T-helper 2 cell (primary cell): ENCODE measurements around the gene FAM89B.

Experiments used
- DNase-seq, 5 experiments: peaks; one replicate each; pipeline versions ENCODE4 v3.0.0 to v3.0.0-alpha.2; 2012 to 2022

The FAM89B gene

DNA sequence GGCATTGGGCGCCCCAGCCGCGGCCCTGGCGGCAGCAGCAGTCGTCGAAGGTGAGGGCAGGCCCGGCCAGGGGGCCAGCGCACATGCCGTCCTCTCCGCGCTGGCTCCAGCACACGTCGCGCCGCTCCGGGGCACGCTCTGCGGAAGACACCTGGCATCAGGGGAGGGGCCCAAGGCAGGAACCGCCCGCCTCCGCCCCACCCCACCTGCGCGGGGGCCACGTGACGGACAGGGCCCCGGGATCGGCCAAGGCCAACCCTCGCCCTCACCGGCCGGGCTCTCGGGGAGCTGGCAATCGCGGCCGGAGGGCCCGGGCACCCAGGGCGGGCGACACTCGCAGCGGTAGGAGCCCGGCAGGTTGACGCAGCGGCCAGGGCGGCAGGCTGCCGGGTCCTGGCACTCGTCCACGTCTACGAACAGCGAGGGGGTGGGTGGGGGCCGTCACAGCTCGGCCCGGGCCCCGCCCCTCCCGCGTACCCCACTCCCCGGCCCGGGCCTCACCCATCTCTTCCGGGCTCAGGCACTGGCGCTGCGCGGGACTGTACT, 32.5 kb upstream of the FAM89B start:
- DNase-seq = peak in 2 of 5 experiments; percentile 37 to 73

DNA sequence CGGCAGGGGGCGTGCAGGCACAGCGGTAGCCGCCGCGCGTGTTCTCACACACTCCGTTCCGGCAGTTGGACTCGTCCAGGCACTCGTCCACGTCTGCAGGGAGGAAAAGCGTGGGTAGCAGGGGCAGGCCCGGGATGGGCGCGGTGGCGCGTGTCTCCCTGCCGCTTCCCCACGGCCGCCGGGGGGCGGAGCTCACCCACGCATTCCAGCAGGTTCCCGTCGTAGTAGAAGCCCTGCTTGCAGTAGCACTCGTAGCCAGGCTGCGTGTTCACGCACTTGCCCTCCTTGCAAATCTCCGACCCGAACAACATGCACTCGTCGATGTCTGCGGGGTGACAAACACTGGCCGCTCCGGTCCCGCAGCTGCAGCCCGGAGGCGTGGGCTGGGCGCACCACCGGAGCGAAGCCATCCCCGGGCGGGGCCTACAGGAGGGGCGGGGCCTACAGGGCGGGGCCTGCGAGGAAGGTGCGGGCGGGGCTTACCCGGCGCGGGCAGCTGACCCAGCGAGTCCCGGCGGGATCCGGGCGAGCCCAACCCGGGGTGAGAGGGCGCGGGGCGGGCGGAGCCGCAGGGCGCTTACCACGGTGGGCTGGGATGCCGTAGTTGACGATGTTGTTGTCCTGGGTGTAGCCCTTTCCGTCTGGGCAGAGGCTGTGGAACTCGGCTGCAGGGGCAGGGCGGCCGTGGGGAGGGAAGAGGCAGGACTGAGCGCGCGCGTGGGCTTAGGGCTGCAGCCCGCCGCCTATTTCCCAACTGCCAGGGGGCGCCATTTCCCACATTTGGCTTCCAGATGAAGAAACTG, 31.8 kb upstream of the FAM89B start:
- DNase-seq = peak; percentile 79 to 88 (median 84)

DNA sequence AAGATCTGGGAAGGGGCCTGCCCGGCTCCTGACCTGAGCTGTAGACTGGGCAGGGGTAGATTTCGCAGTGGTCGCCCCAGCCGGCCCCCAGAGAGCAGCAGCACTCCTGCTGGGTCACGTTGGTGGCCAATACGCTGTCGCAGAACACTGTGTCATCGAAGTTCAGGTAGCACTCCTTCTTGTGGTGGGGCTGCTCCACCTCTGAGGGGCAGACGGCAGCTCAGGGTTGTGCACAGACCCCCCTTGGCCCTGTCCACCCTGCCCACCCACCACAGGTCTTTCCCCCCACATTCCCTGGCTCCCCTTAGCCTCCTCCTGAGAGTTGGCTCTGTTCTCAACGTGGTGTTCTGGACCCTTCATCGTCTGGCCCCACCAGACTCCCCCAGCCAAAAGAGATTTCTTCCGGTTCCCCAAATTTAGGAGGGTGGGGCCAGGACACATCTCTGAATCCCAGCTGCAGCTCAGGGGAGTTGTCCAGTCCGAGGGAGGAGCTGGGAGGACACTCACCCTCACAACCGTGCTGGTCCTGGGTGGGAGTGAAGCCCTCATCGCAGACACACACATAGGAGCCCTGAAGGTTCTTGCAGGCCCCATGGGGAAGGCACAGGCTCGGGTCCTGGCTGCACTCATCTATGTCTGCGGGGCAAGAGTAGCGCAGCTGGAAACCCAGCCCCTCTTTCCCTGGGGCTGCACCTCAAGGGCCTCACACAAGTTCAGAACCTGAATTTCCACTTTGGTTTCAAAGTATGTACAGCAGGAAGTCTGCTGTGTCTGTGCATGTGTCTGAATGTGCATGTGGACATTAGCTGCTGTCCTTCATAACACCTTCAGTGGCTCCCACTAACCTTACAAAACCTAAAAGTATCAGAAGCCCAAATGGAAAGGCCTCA, 31.0 kb upstream of the FAM89B start:
- DNase-seq = no peak

DNA sequence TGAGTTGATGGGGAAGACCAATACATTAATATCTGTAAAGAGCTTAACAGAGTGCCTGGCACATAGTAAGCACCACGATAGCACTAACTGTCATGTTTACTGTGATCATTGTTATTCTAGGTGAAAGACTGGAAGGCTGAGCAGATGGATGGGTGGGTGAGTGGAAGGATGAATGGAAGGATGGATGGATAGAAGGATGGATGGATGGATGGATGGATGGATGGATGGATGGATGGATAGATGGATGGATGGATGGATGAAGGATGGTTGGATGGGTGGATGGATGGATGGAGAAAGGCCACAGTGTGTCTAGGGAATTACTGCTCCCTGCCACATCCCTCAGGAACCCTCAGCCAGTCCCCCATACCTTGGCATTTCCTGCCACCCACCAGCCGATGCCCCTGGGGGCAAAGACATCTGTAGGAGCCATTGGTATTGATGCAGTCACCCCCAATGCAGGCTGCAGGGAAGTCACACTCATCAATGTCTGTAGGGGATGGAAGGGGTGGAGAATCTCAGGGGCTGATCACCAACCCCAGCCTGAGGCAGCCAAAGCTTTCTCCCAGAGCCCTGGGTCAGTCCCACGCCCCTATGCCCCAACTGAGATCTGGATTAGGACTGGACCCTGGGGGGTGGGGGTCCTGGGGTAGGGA, 29.5 kb upstream of the FAM89B start:
- no peak for DNase-seq

DNA sequence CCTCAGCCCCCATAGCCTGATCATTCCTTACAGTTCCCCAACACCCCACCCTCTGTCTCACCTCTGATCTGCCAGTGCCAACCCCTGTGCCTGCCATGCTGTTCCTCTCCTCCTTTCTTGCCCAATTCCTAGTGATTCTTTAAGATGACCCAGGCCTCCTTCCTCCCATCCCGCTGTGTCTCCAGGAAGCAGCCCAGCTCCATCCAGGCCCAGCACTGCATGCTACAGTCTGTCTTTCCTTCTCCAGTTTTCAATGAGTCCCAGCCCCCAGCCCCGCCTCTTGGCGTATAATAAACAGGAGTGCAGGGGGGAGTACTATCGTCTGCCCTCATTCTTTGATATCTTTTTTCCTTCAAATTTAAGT, 26.5 kb upstream of the FAM89B start:
- no peak for DNase-seq

DNA sequence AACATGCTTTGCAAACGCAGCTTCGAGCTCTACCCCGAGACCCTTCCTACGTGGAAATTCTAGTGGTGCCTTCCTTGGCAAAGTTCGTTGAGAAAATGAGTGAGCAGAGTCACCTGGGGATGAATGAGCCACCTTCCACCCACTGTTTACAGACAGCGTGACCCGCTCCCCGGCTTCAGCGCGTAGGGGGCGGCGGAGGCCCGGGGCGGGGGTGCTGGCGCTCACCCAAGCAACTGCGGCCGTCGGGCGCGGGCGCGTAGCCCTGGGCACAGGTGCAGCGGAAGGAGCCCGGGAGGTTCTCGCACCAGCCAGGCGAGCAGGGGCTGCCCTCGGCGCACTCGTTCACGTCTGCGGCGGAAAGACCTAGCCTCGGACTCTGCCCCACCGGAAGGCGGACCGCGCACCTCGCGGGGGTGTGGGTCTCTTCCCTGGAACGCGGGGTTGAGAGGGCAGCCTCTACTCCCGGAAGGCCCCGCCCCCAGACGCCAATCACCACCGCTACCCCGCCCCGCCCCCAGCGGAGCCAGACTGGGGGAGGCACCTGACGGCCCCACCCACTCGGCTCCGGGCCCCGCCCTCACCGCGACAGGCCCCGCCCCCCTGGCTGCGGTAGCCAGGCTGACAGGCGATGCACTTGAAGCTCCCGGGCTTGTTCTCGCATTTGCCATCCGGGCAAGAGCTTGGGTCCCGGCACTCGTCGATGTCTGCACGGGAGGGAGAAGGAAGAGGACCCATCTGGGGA, 25.9 kb upstream of the FAM89B start:
- peak; percentile 93 to 99 (median 97) for DNase-seq

DNA sequence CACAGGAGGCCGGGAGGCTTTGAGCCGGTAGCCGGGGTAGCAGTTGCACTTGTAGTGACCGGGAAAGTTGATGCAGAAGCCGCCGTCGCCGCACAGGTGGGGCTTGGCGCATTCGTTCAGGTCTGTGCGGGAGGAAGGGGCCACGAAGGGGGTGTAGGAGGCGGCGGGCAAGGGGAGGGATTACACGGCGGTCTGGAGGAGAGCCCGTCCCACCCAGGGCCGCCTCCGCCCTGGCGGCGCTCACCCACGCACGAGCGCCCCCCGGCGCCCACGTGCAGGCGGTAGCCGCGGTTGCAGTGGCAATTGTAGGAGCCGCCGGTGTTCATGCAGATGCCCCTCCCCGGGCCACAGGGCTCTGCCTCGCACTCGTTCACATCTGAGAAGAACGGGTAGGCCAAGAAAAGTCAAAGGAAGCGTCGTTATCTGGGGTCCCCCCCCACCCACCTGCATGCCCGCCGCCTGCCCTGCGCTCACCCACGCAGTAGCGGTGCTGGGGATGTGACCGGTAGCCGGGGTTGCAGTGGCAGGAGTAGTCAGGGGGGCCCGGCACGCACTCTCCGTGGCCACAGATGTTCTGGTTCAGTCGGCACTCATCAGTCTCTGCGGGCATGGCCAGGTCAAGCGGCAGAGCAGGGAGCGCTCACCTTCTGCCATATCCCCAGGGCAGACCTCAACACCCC, 24.8 kb upstream of the FAM89B start:
- peak in 3 of 5 experiments; percentile 37 to 59 (median 39) for DNase-seq

DNA sequence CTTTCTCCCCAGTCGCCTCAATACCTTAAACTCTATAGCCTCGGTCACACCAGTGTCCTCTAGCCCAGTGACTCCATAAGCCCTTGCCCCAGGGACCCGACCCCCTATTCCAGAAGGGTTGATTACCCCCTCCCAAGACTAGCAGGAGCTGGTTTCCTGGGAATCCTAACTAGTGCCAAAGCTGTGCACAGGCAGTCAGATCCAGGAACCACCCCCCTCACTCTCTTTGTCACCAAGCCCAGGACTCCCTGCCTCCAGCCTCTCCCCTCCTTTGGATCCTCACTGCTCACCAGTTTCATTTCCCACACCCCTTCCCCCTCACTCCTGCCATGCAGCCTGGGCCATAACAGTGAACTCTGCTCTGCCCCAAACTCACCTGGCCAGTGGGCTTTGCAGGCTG, 23.9 kb upstream of the FAM89B start:
- no peak for DNase-seq

DNA sequence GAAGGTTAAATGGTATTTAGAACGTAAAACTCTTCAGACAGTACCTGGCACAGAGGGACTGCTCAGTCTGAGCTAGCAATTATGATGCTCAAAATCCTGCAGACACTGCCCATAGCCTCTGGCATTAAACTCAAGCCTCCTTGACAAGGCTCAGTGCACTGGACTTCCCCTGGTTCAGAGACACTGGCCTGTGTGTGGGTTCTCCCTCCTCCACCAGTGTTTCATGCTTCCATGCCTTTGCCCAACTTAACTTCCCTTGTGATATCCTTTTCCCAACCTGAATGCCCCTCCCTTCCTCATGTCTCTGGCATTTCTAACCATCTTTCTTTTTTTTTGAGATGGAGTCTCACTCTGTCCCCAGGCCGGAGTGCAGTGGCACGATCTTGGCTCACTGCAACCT, 23.2 kb upstream of the FAM89B start:
- no peak for DNase-seq

DNA sequence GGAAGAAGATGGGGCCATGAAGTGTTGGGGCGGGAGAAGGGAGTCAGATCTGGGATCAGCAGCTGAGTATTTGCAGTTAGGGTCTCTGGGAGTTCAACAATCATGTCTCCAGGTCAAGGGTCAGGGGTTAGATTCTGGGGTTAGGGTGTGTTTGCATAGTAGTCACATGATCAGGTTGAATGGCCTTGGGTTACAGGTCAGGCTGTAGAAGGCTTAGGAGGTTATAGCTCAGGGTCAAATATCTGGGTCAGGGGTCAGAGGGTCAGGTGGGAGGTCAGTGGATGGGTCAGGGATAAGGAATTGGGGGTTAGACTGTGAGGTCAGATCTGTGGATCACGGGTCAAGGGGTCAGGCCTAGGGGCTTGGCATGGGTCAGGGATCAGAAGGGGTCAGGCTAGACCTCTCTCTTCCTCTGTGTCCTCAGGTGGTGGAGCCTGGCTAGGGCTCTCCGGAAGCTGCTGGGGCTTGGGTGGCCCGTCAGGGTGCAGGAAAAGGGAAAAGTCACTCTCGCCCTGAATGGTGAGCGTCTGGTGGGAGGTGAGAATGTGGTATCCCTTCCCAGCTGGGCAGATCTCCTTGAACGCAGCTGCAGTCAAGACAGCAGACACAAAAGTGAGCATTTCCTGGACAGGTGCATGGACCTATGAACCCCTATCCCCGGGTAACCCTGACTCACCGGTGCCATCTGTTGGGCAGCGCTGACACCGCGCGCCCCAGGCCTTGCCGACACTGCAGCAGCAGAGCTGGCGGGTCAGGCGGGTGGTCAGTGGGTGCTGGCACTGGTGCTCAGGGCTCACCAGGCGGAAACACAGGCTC, 20.6 kb upstream of the FAM89B start:
- DNase-seq = peak; percentile 30 to 74 (median 50)

DNA sequence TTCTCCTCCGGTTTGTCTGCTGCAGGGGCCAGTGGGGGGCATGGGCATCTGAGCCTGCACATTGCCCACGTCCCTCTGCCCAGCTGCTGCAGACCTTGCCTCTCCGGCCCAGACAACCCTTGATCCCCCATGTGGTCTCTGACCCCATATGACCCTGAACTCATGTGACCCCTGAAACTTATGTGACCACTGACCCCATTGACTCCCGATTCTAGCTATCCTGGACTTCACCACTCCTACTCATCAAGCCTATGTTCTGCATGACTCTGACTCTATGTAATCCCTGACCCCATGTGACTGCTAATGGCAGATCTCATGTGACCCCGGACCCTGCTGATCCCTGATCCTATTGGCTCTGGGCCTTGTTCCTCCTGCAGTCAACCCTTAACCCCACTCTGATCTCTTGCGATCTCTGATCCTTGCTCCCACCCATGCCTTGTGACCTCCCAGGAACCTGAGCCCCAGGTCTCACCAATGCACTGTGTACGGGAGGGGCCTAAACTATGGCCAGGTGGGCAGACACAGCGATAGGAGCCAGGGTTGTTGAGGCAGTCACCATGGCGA, 19.9 kb upstream of the FAM89B start:
- no peak for DNase-seq

DNA sequence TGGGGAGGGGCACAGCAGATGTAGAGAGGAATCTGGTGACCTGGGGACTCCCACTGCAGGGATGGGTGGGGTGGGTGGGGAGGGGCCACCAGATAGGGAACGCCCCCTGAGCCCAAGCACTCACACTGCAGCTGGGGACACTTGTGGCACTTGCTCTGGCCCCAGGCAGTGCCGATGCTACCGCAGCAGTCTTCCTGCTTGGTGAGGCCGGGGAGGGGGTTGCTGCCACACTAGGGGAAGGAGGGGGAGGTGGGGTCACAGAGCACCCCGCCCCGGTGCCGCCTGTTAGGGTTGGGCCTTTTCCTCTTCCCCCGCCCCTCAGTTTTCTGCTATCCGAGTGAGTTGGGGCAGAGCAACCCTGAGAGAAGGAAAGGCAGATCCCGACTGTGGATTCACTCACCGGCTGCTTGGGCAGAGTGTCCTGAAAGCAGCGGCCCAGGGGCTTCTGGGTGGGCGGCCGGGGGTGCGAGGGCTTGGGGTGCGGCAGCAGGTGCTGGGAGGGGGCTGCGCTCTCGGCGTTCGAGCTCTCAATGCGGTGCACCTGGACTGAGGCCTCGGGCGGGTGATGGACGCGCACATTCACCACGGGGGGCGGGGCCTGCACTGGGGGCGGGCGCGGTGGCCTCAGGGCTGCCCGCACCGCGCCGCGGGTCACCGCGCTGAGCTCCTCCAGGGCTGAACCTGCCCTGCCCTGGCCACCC, 18.9 kb upstream of the FAM89B start:
- peak in 4 of 5 experiments; percentile 45 to 96 (median 68) for DNase-seq

DNA sequence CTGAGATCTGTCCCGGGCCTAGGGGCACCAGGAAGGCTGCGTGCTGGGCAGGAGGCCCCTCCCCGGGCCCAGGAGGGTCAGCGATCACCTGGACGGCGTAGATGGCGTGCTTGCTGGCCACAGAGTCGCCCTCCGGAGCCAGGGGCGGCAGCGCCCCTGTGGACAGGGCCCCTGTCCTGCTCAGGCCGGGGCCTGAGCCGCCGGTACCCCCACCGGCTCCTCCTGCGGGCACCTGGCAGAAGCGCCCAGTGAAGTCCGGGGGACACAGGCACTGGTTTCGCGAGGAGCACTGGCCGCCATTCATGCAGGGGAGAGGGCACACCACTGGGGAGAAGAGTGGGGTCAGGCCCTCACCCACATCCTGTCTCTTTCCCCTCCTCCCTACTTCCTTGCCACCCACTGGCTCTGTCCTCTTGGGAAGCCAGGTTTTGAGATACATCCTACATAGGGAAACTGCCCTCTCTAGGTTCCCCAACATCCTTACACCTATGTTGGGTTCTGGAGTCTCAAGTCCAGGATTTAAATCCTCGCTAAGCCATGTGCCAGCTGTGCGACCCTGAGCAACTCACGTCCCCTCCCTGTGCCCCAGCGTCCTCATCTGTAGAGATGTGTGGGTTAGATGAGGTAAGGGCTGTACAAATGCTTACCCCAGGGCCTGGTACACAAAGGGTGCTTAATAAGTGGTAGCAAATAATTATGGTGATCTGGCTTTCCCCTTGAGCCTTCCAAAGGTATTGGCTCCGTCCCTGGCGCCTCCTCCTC, 18.1 kb upstream of the FAM89B start:
- peak in 1 of 5 experiments; percentile 72 for DNase-seq

DNA sequence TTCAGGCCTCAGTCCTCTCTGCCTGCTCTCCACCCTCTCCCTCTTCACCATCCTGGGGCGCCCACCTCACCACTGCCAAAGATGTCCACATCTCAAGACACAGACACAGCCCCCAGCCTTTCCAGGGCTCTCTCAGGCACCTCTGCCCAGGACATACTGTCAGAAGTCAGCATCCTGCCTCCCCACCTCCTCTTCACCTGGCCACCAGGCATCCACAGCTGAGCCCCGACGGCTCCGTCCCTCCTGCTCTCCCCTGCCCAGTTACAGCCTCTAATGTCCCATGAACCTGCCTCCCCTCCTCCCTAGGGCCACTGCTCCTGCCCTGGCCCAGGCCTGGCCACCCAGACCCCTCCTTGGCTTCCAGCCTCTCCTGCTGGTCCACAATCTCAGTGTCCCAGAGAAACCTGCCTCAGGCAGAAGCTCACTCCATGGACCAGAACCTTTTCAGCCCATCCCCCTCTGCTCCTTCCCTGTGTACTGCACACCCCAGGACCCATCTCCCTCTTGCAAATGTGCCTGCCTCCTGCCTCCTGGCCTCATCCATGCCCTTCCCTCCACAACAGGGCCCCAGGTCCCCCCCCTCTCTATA, 17.4 kb upstream of the FAM89B start:
- no peak for DNase-seq

DNA sequence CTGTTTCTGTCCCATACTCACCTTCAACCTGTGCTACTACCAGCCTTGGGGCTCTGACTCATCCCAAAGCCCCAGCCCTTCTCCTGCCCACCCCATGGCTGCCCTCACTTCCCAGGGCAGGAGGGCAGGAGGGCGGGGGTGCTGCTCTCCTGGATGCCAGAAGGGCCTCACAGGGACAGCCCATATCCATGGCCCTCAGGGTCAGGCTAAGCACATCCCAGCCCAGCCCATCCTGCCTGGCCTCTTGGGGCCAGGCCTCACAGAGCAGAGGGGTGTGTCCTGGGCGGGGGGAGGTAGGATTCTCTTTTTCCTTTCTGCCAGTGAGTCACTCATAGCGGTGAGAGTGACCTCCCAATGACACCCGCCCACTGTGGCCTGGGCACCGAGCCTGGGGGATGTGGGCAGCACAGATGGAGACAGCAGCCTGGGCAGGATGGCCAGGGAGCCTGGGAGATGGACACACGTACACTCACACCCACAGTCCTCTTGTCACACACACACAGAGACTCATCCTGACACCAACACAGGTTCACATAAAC, 16.6 kb upstream of the FAM89B start:
- no peak for DNase-seq

DNA sequence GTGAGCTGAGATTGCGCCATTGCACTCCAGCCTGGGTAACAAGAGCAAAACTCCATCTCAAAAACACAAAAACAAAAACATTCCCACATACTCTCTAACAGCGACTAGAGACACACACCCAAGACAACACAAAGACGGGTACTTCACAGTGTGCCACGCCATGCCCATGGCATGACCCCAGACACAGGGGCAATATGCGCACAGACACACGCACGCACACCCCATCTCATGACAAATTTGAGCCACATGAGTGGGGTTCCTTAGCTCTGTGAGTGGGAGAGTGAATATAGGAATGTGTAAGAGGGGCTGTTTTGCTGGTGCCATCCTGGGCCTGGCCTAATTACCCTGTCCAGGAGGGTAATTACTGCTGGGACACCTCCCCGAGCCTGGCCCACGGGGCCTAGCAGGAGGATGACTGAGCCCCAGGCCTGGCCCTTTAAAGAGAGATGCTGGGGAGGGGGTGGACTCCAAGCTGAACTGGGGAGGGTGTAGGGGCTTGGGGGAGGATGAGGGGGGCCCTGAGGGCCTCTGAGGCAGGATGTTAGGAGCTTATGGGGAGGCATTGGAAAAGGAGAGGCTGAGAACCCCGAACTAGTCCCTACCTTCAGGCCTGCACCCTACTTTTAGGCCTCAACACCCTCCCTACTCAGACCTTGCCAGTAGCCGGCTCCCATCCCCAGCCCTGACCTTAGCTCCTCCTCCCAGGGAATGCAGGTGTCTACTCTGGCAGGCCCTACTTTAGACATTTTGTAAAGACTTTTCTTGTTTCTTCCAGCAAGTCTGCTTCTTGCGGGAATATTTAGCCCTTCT, 15.7 kb upstream of the FAM89B start:
- DNase-seq = no peak

DNA sequence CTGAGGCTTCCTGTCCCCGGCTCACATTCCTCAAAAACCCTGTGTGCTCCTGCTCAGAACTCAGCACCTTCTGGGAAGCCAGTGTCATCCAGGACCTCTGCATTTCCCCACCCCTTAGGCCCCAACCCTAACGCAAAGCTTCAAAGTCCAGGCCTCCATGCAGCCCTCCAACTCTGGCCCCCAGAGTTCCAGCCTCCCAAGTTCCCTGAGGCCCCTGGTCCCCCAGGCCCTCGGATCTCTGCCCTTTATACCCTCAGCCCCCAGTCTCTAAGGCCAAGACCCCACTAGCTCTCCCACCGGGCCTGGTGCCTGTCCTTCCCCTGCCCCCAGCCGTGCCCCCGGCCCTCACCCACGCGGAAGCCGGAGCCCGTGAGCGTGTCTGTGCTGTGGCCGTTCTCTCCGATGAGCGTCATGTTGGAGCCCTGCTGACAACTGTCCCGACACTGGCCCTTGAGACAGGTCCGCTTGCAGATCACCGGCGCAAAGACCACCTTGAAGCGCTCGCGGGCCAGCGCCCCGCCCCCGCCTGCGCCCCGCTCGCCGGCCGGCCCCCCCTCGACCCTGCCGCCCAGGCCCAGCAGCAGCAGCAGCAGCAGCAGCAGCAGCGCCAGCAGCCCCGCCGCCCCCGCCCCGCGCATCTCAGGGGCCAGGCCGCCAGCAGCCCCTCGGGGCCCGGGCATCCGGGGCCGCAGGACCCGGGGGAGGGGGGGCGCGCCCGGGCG, 14.9 kb upstream of the FAM89B start:
- DNase-seq = peak in 1 of 5 experiments; percentile 37
